Ishikawa (cell line): ENCODE measurements around the gene NBAS.

Experiments
- EP300 ChIP-seq: IDR thresholded peaks from 2 replicates; pipeline ENCODE4 v1.6.1; 2012; ENCODE audit warnings: borderline replicate concordance
- FOXM1 ChIP-seq: IDR thresholded peaks from 2 replicates; pipeline ENCODE4 v1.6.1; 2012; ENCODE audit warnings: low read depth, borderline replicate concordance
- MAX ChIP-seq: IDR thresholded peaks from 2 replicates; pipeline ENCODE4 v1.6.1; 2012
- NFIC ChIP-seq: IDR thresholded peaks from 2 replicates; pipeline ENCODE4 v1.6.1; 2012
- RAD21 ChIP-seq: IDR thresholded peaks from 2 replicates; pipeline ENCODE4 v1.6.1; 2012; ENCODE audit warnings: low read depth
- REST ChIP-seq: IDR thresholded peaks from 2 replicates; pipeline ENCODE4 v1.6.1; 2012; ENCODE audit warnings: low read depth, mild to moderate bottlenecking
- TCF12 ChIP-seq: IDR thresholded peaks from 2 replicates; pipeline ENCODE4 v1.6.1; 2012; ENCODE audit warnings: low read depth
- YY1 ChIP-seq: IDR thresholded peaks from 2 replicates; pipeline ENCODE4 v1.6.1; 2012; ENCODE audit warnings: low read depth

GRCh38 chr2:15436195-15436594 lies 124.9 kb downstream of the NBAS start:
- no peak for TF ChIP-seq REST
- TF ChIP-seq MAX: no peak
- TF ChIP-seq TCF12: no peak
- TF ChIP-seq EP300: no peak
- no peak for TF ChIP-seq YY1
- no peak for TF ChIP-seq RAD21
- TF ChIP-seq FOXM1: no peak
- TF ChIP-seq NFIC: no peak
